Germinal center (tissue), 1 donor: Measurements from ENCODE around the gene MIPEP.

Source experiments
- DNase-seq: peaks from one replicate; pipeline ENCODE4 v3.0.0; 2012; ENCODE audit warnings: mixed read lengths, low spot score

Gene MIPEP

DNA sequence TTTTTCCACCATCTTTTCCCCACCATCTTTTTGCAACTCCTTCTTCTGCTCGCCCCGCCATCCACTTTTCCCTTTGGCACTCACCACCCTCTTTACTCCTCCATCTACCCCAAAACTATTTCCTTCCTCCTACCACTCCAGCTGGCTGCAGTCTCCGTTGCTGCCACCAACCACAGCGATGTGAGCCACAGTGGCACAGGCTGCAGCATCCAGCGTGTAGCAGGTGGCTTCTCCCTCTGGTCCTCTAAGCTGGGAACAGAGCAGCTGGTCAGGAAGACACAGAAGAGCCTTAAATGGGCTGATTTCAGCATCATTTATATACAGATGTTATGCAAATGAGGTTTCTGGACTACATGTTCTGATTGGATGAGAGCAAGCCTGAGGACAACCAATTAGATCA lies 174.5 kb downstream of the MIPEP start:
- DNase-seq = no peak

DNA sequence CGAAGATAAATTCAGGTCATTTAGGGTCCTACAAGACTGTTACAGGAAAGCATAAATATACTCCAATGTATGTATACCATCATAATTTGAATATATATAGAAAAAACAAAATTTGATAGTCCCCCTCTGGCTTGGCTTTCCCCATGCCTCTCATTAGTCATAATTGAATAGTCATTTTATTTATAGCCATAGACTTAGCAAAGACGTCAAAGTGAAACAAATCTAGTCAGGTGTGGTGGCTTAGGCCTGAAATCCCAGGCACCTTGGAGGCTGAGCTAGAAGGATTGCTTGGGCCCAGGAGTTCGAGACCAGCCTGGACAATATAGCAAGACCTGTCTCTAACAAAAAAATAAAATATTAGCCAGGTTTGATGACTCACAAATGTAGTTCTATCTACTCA lies 177.8 kb downstream of the MIPEP start:
- DNase-seq = no peak

DNA sequence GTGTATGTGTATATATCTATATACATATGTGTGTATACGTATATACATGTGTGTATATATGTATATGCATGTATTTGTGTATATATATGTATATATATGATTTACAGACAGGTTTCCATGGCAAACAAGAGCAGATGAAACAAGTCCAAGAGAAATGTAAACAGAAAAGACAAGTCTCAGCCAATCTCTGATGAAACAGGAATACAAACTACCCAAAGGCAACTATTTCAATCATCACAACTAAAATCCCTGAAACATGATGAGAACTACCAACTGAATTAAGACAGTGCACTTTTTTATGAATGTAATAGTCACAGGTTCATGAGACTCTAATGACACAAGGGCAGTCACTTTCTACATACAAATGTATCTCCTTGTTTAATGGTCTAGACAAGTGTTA lies 178.8 kb downstream of the MIPEP start:
- no peak for DNase-seq

GRCh38 chr13:23709536-23709935 lies 179.7 kb downstream of the MIPEP start:
- DNase-seq = no peak

GRCh38 chr13:23707674-23708073 lies 181.5 kb downstream of the MIPEP start:
- DNase-seq = no peak

DNA sequence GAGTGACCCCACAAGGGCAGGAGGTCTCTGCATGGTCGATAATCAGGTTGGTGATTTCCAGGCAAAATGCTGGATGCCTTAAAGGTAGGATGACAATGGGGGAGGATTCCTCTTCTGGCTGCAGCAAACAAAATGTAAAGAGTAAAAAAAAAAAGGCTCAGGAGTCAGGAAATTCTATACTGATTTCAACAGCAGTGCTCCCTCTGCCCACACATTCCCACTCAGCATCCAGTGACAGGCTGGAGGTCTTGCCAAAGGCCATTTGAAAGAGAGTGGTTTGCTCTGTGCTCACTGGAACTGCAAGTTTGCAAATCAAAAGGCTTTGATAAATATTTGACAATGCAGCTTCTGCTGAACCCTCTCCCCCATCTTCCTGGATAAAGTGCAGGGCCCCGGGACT lies 183.6 kb downstream of the MIPEP start:
- DNase-seq = no peak

- DNase-seq = no peak
Observed at GRCh38 chr13:23703246-23703860, 185.8 kb downstream of the MIPEP start.

- DNase-seq = no peak
Observed at GRCh38 chr13:23701636-23702035, 187.6 kb downstream of the MIPEP start.

GRCh38 chr13:23701186-23701585 lies 188.0 kb downstream of the MIPEP start:
- no peak for DNase-seq

DNA sequence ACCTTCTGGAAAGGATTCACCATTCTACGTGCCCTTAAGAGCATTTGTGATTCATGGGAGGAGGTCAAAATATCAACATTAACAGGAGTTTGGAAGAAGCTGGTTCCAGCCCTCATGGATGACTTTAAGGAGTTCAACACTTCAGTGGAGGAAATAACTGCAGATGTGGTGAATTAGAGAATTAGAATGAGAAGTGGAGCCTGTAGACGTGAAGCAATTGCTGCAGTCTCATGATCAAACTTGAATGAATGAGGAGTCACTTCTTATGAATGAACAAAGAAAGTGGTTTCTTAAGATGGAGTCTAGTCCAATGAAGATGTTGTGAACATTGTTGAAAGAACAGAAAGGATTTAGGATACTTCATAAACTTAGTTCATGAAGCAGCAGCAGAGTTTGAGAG lies 189.9 kb downstream of the MIPEP start:
- DNase-seq = no peak

- DNase-seq = no peak
Observed at GRCh38 chr13:23697772-23698313, 191.4 kb downstream of the MIPEP start.

DNA sequence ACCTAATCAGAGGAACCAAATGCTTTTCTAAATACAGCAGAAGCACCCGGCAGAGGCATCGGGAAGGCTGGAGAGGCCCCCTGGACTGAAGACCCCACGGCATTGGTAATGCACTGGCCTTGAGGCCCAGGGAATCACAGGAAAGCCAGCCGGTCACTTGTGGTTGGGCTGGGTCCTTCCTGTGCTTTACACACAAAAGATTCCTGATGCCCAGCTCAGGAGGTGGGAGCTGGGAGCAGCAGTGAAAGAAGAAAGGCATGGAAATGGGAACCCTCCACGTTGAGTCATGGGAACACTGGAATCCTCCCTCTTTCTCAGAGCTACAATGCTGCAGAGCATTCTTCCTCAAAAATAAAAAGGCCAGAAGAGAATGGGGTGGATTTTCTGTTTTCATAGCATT lies 192.6 kb downstream of the MIPEP start:
- no peak for DNase-seq

GRCh38 chr13:23695711-23696464 lies 193.3 kb downstream of the MIPEP start:
- DNase-seq = peak; percentile 53

DNA sequence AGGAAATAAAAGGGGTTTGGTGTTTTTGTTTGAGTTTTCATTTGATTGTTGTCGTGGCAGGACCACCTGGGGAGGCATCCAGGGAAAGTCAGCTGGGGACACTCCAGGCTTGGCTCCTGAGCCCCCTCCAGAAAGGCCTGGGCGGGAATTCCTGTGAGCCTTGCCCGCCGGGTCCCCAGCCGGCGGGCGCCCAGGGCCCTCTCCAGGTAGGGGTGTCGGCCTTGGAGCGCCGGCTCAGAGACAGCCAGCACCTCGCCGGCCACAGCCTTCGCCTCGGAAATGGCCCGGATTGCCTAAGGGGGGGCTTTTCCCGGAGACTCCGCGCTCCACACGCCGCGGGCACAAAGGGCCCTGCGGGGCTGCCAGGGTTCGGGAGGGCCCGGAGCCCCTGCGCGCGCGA lies 194.0 kb downstream of the MIPEP start:
- DNase-seq = no peak

GRCh38 chr13:23692816-23693215 lies 196.4 kb downstream of the MIPEP start:
- no peak for DNase-seq

DNA sequence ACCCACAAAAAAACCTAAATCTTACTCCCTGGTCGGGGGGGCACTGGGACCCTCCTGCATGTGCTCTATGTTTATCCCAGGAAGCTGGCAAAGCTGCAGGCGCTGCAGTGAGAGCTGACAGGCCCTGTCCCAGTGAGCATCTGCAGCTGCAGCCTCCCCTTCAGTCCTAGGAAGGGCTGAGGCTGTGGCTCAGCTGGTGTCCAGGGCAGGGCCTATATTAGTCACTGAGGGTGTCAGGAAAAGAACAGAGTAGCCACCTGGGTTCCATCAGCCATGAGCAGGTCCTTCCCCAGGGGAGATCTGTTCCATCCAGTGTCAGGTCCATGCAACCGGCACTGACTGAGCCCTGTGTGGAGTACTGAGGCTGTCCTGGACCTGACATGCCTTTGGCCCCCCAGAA lies 198.5 kb downstream of the MIPEP start:
- no peak for DNase-seq

GRCh38 chr13:23688336-23688735 lies 200.9 kb downstream of the MIPEP start:
- no peak for DNase-seq

- no peak for DNase-seq
Observed at GRCh38 chr13:23687614-23688013, 201.6 kb downstream of the MIPEP start.

DNA sequence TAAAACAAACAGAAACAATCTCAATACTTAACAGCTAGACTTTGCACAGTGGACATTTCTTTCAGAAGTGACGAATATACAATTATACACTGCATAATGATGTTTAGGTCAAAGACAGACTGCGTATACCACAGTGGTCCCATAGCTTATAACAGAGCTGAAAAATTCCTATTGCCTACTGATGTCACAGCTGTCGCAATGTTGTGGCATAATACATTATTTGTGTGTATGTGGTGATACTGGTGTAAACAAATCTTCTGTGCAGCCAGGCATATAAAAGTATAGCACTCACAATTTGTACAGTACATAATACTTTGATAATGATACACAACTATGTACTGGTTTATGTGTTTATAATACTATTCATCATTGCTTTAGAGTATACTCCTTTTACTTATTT lies 202.3 kb downstream of the MIPEP start:
- DNase-seq = no peak

- no peak for DNase-seq
Observed at GRCh38 chr13:23685416-23685815, 203.8 kb downstream of the MIPEP start.

DNA sequence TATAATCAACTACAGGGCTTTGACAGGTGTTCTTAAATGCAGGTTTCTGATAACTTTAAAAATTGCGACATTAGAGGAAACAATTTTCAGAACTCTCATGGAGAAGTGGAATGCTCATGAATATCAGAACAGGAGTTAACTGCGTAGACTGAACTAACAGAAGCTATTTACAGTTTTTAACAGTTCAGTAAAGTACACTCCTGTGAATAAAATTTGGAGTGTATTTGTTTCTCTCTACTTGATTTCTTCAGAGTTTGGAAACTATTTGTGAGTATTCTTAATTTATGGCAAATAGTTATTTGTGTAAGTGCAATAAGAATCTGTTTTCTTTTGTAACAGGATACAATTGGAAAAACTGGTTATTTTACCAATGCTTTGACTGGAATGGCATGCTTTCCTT lies 204.6 kb downstream of the MIPEP start:
- no peak for DNase-seq

DNA sequence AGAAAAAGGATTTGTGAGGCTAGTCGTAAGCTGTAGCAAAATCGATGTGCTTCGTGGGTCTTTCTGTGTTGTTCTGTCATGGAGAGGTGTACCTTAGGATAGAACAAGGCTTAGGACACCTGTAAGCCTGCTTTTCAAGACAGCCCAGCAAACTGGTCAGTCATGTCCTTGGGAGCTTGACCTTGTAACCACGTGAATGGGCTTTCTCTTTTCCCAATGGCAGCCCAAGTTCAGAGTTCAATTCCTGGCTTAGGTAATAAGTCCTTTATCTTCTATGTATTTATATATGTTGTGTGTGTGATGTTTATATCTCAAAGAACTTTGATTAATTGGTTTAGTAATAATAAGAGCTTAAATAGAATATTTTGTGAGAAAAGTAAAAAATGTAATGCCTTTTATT lies 206.1 kb downstream of the MIPEP start:
- DNase-seq = no peak

GRCh38 chr13:23680845-23681669 lies 208.1 kb downstream of the MIPEP start:
- DNase-seq = no peak
